ENCODE results near the gene PCTP. TPM values are rescaled to one million over a fixed set of nuclear protein-coding genes. Genes with fewer than 3 reads are reported as not detected.
A peak's percentile ranks its signal among the peaks of the same experiment; 100 is the strongest.

The PCTP gene
- total RNA-seq, 4 donors from 2014 or later, result 8.6 to 581 (median 35.0) TPM

GRCh38 chr17:55794725-55795482 is 44.1 kb downstream of the PCTP start:
- no peak for DNase-seq
- Histone ChIP-seq H3K9me3 (no peaks in the 10 kb centered on the region), H3K36me3 (no peaks in the 10 kb centered on the region), H3K4me3 (no peak overlapping the region), H3K27ac (no peak overlapping the region), H3K4me1 (no peaks in the 10 kb centered on the region), H3K27me3 (no peaks in the 10 kb centered on the region)
- in situ Hi-C loops (cut with MboI; ENCODE audit: low pct_ligation_motif_present in 1 of 4, low pct_unique_long_range_greater_than_20kb in 1 of 4, low sequenced_read_pairs in 3 of 4) (no loop called here), intact Hi-C loops (cut with DNase I; ENCODE audit: low total_unique reads) (no loop called here)
- 53 to 55% methylated on average over 4 to 6 of the region's 6 CpGs for WGBS, 2 donors (ENCODE audit: low coverage in 1 of 2)
- TF ChIP-seq CTCF (IDR thresholded peaks at IDR 0.05) (no peak), EP300 (IDR thresholded peaks at IDR 0.05; ENCODE audit: low read depth) (no peak), POLR2AphosphoS5 (IDR thresholded peaks at IDR 0.05) (no peak), POLR2A (IDR thresholded peaks at IDR 0.05) (no peak)

GRCh38 chr17:55806745-55807495 is 56.1 kb downstream of the PCTP start:
- intact Hi-C loops (cut with DNase I; ENCODE audit: low total_unique reads) (no loop called here), in situ Hi-C loops (cut with MboI; ENCODE audit: low pct_ligation_motif_present in 1 of 4, low pct_unique_long_range_greater_than_20kb in 1 of 4, low sequenced_read_pairs in 3 of 4) (no loop called here)
- H3K4me1 ChIP-seq, result no peaks in the 10 kb centered on the region
- H3K4me3 ChIP-seq, result no peak overlapping the region
- TF ChIP-seq POLR2AphosphoS5 (IDR thresholded peaks at IDR 0.05) (no peak), POLR2A (IDR thresholded peaks at IDR 0.05) (no peak), EP300 (IDR thresholded peaks at IDR 0.05; ENCODE audit: low read depth) (no peak), CTCF (IDR thresholded peaks at IDR 0.05) (no peak)
- no peaks in the 10 kb centered on the region for H3K9me3 ChIP-seq
- H3K27ac ChIP-seq, result no peak overlapping the region
- no peaks in the 10 kb centered on the region for H3K27me3 ChIP-seq
- 68 to 75% methylated on average over 2 of the region's 2 CpGs for WGBS, 2 donors (ENCODE audit: low coverage in 1 of 2)
- no peaks in the 10 kb centered on the region for H3K36me3 ChIP-seq
- no peak for DNase-seq

DNA sequence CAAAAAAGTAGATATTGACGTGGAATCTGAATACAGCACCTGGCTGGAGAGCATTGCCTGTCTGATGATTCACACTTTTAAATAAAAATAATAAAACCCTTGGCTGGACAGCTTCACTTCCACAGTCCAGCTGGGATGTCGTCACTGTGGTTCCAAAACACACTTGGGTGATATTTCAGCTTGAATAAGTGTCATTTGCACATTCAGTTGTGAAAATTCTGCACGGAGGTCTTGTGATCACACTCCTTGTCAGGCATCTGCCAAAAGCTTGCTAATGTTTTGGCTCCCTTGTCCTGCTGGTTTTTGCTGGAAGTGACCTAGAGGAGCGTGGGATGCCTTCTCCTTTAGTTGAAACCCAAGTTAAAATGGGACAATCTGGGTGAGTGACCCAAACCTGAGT is 60.7 kb downstream of the PCTP start:
- DNase-seq, result no peak
- no peaks in the 10 kb centered on the region for H3K36me3 ChIP-seq
- no peaks in the 10 kb centered on the region for H3K9me3 ChIP-seq
- intact Hi-C loops (cut with DNase I; ENCODE audit: low total_unique reads), result no loop called here
- no peaks in the 10 kb centered on the region for H3K27me3 ChIP-seq
- in situ Hi-C loops (cut with MboI; ENCODE audit: low pct_ligation_motif_present in 1 of 4, low pct_unique_long_range_greater_than_20kb in 1 of 4, low sequenced_read_pairs in 3 of 4), result no loop called here
- no peaks in the 10 kb centered on the region for H3K4me1 ChIP-seq
- no peak overlapping the region for H3K4me3 ChIP-seq
- no peak overlapping the region for H3K27ac ChIP-seq
- 66 to 88% methylated on average over 4 of the region's 4 CpGs for whole genome bisulfite sequencing, 2 donors (ENCODE audit: low coverage in 1 of 2)
- TF ChIP-seq POLR2AphosphoS5 (IDR thresholded peaks at IDR 0.05) (peak in 1 of 3 donors; percentile 25), CTCF (IDR thresholded peaks at IDR 0.05) (no peak)

- H3K4me1 ChIP-seq, result no peaks in the 10 kb centered on the region
- TF ChIP-seq EP300 (IDR thresholded peaks at IDR 0.05; ENCODE audit: low read depth) (no peak), POLR2AphosphoS5 (IDR thresholded peaks at IDR 0.05) (no peak), POLR2A (IDR thresholded peaks at IDR 0.05) (no peak), CTCF (IDR thresholded peaks at IDR 0.05) (no peak)
- in situ Hi-C loops (cut with MboI; ENCODE audit: low pct_ligation_motif_present in 1 of 4, low pct_unique_long_range_greater_than_20kb in 1 of 4, low sequenced_read_pairs in 3 of 4) (no loop called here), intact Hi-C loops (cut with DNase I; ENCODE audit: low total_unique reads) (no loop called here)
- H3K27me3 ChIP-seq, result no peaks in the 10 kb centered on the region
- DNase-seq, result no peak
- no peak overlapping the region for H3K27ac ChIP-seq
- H3K36me3 ChIP-seq, result no peaks in the 10 kb centered on the region
- 59 to 68% methylated on average over 3 of the region's 3 CpGs for WGBS, 2 donors (ENCODE audit: low coverage in 1 of 2)
- no peak overlapping the region for H3K4me3 ChIP-seq
- H3K9me3 ChIP-seq, result no peaks in the 10 kb centered on the region
These were observed 61.5 kb downstream of the PCTP start for GRCh38 chr17:55812323-55812722.

Measured in transverse colon (tissue), 4 donors.